Stimulated activated naive CD4-positive, alpha-beta T cell (primary cell): Measurements from ENCODE around the gene KRTAP4-2.
"Not testable (repeated sequence)": the region's sequence is repeated elsewhere in the genome, so short reads cannot be mapped to it uniquely, and the experiment has no call there.

ENCODE experiments used
- DNase-seq, 6 experiments: peaks; one replicate each; lab custom pipeline; 2025; lab: John Stamatoyannopoulos, UW

Gene KRTAP4-2

GRCh38 chr17:41160648-41161047 is 17.4 kb downstream of the KRTAP4-2 start, which contains the start of gene KRTAP4-4:
TSS of gene KRTAP4-4 (minus strand) at chr17:41160748. CDS start at chr17:41160691, 57 bp downstream.
- no peak for DNase-seq

DNA sequence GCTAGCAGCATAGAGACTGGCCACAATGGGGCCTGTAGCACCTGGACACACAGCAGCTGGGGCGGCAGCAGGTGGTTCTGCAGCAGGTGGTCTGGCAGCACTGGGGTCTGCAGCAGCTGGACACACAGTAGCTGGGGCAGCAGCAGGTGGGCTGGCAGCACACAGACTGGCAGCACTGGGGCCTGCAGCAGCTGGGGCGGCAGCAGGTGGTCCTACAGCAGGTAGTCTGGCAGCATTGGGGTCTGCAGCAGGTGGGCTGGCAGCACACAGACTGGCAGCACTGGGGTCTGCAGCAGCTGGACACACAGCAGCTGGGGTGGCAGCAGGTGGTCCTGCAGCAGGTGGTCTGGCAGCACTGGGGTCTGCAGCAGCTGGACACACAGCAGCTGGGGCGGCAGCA is 17.8 kb downstream of the KRTAP4-2 start:
- not testable (repeated sequence) for DNase-seq

GRCh38 chr17:41153856-41154255 is 24.2 kb downstream of the KRTAP4-2 start:
- no peak for DNase-seq

GRCh38 chr17:41151525-41151924 is 26.5 kb downstream of the KRTAP4-2 start:
- no peak for DNase-seq

GRCh38 chr17:41150026-41150425 is 28.0 kb downstream of the KRTAP4-2 start:
- no peak for DNase-seq

- DNase-seq: no peak
Measured at GRCh38 chr17:41149652-41149985, 28.4 kb downstream of the KRTAP4-2 start, which contains the start of gene KRTAP4-5. TSS of gene KRTAP4-5 (minus strand) at chr17:41149825. CDS start at chr17:41149767, 58 bp downstream.

DNA sequence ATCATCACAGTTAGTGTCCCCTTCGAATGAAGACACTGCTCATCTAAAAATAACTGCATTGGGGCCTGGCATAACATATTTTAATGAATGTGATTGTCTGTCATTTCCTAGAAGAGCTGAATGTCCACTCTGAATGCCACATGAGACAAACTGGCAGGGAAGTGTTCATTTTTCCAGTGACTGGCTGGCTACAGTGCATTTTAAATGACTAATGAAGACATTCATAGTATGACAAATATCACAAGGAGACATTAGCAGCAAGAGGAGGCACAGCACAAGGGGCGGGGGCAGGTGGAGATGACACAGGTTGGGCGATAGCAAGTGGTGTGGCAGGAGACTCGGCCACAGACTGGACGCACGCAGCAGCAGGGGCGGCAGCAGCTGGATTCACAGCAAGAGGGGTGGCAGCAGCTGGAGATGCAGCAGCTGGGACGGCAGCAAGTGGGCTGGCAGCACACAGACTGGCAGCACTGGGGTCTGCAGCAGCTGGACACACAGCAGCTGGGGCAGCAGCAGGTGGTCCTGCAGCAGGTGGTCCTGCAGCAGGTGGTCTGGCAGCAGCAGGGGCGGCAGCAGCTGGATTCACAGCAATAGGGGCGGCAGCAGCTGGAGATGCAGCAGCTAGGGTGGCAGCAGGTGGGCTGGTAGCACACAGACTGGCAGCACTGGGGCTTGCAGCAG is 28.9 kb downstream of the KRTAP4-2 start:
- DNase-seq: not testable (repeated sequence)

DNA sequence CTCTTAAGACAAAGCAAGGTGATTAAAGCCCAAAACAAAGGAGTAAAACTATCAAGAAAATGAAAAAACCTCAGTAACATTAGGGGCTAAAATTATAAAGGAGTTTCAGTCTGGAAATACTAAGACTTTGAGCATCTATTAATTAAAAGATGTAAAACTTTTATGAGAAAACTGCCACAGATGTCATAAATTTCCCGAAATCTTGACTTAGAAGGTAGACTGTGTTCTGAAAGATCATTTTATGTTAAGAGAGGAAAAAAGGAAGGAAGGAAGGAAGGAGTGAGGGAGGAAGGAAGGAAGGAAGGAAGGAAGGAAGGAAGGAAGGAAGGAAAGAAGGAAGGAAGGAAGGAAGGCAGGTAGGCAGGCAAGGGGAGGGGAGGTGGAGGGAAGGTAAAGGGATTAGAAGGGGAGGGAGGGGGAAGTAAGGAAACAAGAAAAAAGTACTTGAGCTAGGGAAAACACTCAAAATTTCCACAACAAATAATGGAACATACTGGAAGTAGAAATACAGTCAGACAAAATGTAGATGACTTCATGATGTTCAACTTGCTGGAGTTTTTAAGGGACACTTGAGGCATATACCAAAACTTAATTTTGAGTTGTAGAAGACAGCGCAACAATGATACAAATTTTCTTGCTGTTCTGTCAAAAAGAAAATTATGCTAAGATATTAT is 30.4 kb downstream of the KRTAP4-2 start:
- DNase-seq: no peak

DNA sequence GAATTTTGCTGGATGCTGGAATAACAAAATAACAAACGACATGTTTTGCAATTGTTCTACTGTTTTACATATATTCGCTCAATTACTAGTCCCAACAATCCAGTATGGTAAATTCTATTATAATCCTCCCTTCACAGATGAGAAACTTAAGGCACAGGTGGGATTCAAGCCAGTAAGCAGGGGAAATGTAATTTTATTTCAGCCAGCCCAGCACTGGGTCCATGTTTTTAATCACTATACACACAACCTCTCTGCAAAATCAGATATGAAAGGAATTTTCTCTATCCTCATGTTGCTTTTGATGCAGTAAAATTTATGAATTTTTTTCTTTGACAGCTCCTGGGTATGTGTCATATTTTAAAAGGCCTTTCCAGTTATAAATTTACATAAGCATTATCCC is 32.8 kb downstream of the KRTAP4-2 start:
- no peak for DNase-seq

- DNase-seq: no peak
Measured at GRCh38 chr17:41144846-41145245, 33.2 kb downstream of the KRTAP4-2 start.

GRCh38 chr17:41141361-41141760 is 36.7 kb downstream of the KRTAP4-2 start:
- no peak for DNase-seq

- DNase-seq: no peak
Measured at GRCh38 chr17:41140360-41141131, 37.5 kb downstream of the KRTAP4-2 start, which contains the start of gene KRTAP4-6. TSS of gene KRTAP4-6 (minus strand) at chr17:41140544. CDS start at chr17:41140487, 57 bp downstream.

- not testable (repeated sequence) for DNase-seq
Measured at GRCh38 chr17:41139865-41140264, 38.2 kb downstream of the KRTAP4-2 start.

- peak in 3 of 6 experiments; percentile 34 to 44 (median 43) for DNase-seq
Measured at GRCh38 chr17:41133880-41134735, 43.9 kb downstream of the KRTAP4-2 start.

DNA sequence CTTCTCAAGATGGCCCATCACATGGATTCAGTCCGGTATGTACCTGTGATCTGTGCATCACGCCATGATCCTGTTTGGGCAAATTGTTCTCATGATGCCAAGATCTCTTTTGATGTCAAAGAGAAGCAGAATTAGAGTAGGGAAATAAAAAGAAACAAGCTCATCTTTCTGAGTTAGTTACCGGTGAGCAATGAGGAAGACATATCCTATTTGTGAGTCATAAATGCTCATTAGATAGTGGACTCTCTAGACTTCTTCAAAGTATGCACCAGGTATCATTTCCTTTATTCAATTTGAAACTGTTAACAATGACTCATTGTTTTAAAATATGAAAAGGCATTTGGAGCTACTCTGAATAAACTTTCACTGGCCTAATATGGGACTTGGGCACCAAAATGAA is 46.0 kb downstream of the KRTAP4-2 start:
- no peak for DNase-seq
